Right lobe of liver (tissue), 6 donors: Measurements from ENCODE around the gene PDIA5. TPM values are rescaled to one million over a fixed set of nuclear protein-coding genes. Genes with fewer than 3 reads are reported as not detected.

Experiments
- ATAC-seq, 4 donors: fragments of 200-7000 bp; cut with Tn5 transposase; one replicate each; pipeline ENCODE4 v1.9.1; 2020; ENCODE audit warnings: mild to moderate bottlenecking in 4 of 4, moderate library complexity in 4 of 4
- DNase-seq, 3 donors: peaks; one replicate each; pipeline ENCODE4 v3.0.0-alpha.2; 2020
- H3K27ac ChIP-seq, 3 donors: fragments of 200-600 bp; one replicate each; pipeline ENCODE4 v1.8.0; 2022
- H3K27me3 ChIP-seq, 2 donors: fragments of 200-600 bp; one replicate each; pipeline ENCODE4 v1.8.0; 2022
- H3K36me3 ChIP-seq, 4 donors: fragments of 200-600 bp; sonication (generic) in 1 of 4; one replicate each; pipeline versions ENCODE4 v1.5.1 to v1.8.0; 2017 to 2022; ENCODE audit warnings: control low read depth in 1 of 4
- H3K4me1 ChIP-seq, 4 donors: fragments of 200-600 bp; sonication (generic) in 1 of 4; one replicate each; pipeline versions ENCODE4 v1.5.1 to v1.8.0; 2017 to 2022; ENCODE audit warnings: control low read depth in 1 of 4
- H3K4me3 ChIP-seq, 3 donors: fragments of 200-600 bp; one replicate each; pipeline ENCODE4 v1.8.0; 2022
- H3K9me3 ChIP-seq, 4 donors: fragments of 200-600 bp; sonication (generic) in 1 of 4; one replicate each; pipeline versions ENCODE4 v1.5.1 to v1.8.0; 2017 to 2022; ENCODE audit warnings: control low read depth in 1 of 4
- POLR2A ChIP-seq: fragments of 450-650 bp; IDR thresholded peaks from one replicate; pipeline ENCODE4 v1.6.1; 2017; ENCODE audit warnings: antibody characterized with exemption, mild to moderate bottlenecking
- WGBS: methylation state at CpG from one replicate; pipeline ENCODE4 v1.1.6; 2018; ENCODE audit warnings: low coverage, low lambda C conversion rate; ENCODE audit not compliant: insufficient coverage; ENCODE audit errors: missing lambda C conversion rate; 5-methylcytosine and 5-hydroxymethylcytosine counted together
- intact Hi-C, 2 donors: fragments of 100-400 bp; cut with DNase I; formaldehyde crosslinking; loops; one replicate each; pipeline versions ENCODE4 v1.11.2 to v1.14.1; 2022
- total RNA-seq, 6 experiments: library from RNA; depleted of rRNA in 2 of 6; stranded (reverse); fragments of >200 nt in 2 of 6; fragmentation: NEBNext Ultra II Directional in 3 of 6; extraction: Animal tissue kit (Norgen Biotek cat#: 25700) in 3 of 6; gene quantifications; one replicate each; pipeline versions ENCODE4 v1.1.0 to v1.2.4, GENCODE V29; 2016 to 2023
- TF ChIP-seq, protein P1 (sequence below), 4 donors: fragments of 200-600 bp in 3 of 4; fragments of 450-650 bp in 1 of 4; IDR thresholded peaks; one replicate each; pipeline versions ENCODE4 v1.5.1 to v1.8.0; 2016 to 2022; ENCODE audit warnings: antibody characterized with exemption in 4 of 4, mild to moderate bottlenecking in 2 of 4
- donor health status: DM: no; HTN: yes; CAD: no.
- donor health status: DM: no; HTN: no; CAD: no.
- donor health status: DM: no; HTN: no; CAD: no.
- donor health status: DM: no; HTN: yes; CAD: no.
- donor health status: DM: no; HTN: yes; CAD: no.

PDIA5 gene
- total RNA-seq, 6 experiments from 2014 or later = 26.2 to 109 (median 51.9) TPM

- Histone ChIP-seq H3K9me3 (no peaks in the 10 kb centered on the region), H3K36me3 (peaks cover 0 to 70% (median 27%) of the 10 kb centered on the region in 4 donors), H3K4me1 (no peaks in the 10 kb centered on the region), H3K27me3 (no peaks in the 10 kb centered on the region), H3K27ac (no peak overlapping the region), H3K4me3 (no peak overlapping the region)
- no peak for TF ChIP-seq POLR2A
- TF ChIP-seq, protein P1, sequence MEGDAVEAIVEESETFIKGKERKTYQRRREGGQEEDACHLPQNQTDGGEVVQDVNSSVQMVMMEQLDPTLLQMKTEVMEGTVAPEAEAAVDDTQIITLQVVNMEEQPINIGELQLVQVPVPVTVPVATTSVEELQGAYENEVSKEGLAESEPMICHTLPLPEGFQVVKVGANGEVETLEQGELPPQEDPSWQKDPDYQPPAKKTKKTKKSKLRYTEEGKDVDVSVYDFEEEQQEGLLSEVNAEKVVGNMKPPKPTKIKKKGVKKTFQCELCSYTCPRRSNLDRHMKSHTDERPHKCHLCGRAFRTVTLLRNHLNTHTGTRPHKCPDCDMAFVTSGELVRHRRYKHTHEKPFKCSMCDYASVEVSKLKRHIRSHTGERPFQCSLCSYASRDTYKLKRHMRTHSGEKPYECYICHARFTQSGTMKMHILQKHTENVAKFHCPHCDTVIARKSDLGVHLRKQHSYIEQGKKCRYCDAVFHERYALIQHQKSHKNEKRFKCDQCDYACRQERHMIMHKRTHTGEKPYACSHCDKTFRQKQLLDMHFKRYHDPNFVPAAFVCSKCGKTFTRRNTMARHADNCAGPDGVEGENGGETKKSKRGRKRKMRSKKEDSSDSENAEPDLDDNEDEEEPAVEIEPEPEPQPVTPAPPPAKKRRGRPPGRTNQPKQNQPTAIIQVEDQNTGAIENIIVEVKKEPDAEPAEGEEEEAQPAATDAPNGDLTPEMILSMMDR (IDR thresholded peaks at IDR 0.05) = no peak
- WGBS = 61% methylated on average over 9 of the region's 10 CpGs
- intact Hi-C loops = no loop called here
- DNase-seq (peak; percentile 56 to 73 (median 69)), ATAC-seq (peak; percentile 82 to 96 (median 86))
Measured at GRCh38 chr3:123143669-123144411, 77.0 kb downstream of the PDIA5 start.

DNA sequence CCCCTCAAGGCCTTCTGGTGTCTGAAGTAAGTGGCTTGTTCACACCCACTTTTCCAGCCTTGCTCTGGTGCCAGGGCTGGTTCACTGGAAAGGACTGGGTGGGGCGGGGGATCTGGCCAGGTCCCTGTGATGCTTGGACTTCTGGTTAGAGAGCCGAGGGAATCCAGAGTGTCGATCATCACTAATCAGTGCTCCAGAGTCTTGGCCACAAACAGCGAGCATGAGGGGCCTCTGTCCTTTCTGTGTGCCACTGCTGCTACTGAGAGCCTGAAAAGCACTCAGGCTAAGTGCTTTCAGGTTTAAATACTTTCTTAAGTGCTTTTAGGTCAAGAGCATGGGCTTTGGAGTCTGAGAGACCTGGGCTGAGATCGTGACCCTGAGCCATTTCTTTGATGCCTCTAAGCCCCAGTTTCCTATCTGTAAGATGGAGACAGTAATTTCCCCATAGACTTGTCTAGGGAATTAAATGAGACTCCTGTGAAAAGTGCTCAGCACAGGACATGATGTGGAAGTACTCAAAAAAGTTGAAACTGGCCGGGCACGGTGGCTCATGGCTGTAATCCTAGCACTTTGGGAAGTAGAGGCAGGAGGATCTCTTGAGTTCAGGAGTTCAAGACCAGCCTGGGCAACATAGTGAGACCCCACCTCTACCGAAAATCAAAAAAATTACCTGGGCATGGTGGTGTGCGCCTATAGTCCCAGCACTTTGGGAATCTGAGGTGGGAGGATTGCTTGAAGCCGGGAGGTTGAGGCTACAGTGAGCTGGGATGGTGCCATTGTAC is 81.1 kb downstream of the PDIA5 start:
- peaks cover 0 to 80% (median 33%) of the 10 kb centered on the region in 4 donors for H3K36me3 ChIP-seq
- H3K4me1 ChIP-seq = peaks cover 0 to 5% (median under 1%) of the 10 kb centered on the region in 4 donors
- H3K9me3 ChIP-seq = no peaks in the 10 kb centered on the region
- no peak for TF ChIP-seq POLR2A
- TF ChIP-seq, protein P1 (IDR thresholded peaks at IDR 0.05) = no peak
- no peaks in the 10 kb centered on the region for H3K27me3 ChIP-seq
- H3K4me3 ChIP-seq = no peak overlapping the region
- no peak overlapping the region for H3K27ac ChIP-seq
- WGBS = 100% methylated on average over 4 of the region's 10 CpGs
- ATAC-seq (no peak), DNase-seq (no peak)
- intact Hi-C loops = no loop called here

DNA sequence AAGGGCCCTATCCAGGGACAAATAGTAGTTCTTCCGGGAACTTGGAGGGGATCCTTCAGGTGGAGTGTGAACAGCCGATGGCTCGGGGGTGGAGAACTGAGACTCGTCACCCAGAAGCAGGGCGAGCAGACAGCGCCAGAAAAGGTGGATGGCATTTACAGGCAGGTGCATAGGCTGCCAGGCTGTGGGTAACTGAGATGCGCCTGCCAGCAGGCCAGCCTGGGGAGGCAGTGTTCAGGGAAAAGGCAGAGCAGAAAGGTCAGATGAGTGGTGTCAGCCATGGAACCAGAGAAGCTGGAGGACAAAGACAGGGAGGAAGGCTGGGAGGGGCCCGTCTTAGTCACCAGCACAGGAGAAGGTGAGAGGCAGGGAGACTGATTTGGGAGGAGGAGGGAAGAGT is 81.9 kb downstream of the PDIA5 start:
- intact Hi-C loops = no loop called here
- TF ChIP-seq POLR2A = no peak
- TF ChIP-seq, protein P1 (IDR thresholded peaks at IDR 0.05) = no peak
- Histone ChIP-seq H3K27ac (no peak overlapping the region), H3K4me1 (peaks cover 0 to 11% (median 5%) of the 10 kb centered on the region in 4 donors), H3K36me3 (peaks cover 0 to 85% (median 35%) of the 10 kb centered on the region in 4 donors), H3K4me3 (no peak overlapping the region), H3K27me3 (no peaks in the 10 kb centered on the region), H3K9me3 (no peaks in the 10 kb centered on the region)
- ATAC-seq (no peak), DNase-seq (no peak)
- WGBS = 97% methylated on average over 7 of the region's 8 CpGs

GRCh38 chr3:123149525-123149924 is 82.7 kb downstream of the PDIA5 start:
- intact Hi-C loops = no loop called here
- H3K4me1 ChIP-seq = peaks cover 0 to 19% (median 8%) of the 10 kb centered on the region in 4 donors
- H3K9me3 ChIP-seq = no peaks in the 10 kb centered on the region
- no peak for DNase-seq
- no peaks in the 10 kb centered on the region for H3K27me3 ChIP-seq
- TF ChIP-seq POLR2A = no peak
- TF ChIP-seq, protein P1 (IDR thresholded peaks at IDR 0.05) = no peak
- peaks cover 0 to 78% (median 38%) of the 10 kb centered on the region in 4 donors for H3K36me3 ChIP-seq
- H3K4me3 ChIP-seq = no peak overlapping the region
- 93% methylated on average over 2 of the region's 3 CpGs for WGBS
- ATAC-seq = no peak
- H3K27ac ChIP-seq = no peak overlapping the region
